ENCODE data around the gene PXDN.

Gene PXDN

DNA sequence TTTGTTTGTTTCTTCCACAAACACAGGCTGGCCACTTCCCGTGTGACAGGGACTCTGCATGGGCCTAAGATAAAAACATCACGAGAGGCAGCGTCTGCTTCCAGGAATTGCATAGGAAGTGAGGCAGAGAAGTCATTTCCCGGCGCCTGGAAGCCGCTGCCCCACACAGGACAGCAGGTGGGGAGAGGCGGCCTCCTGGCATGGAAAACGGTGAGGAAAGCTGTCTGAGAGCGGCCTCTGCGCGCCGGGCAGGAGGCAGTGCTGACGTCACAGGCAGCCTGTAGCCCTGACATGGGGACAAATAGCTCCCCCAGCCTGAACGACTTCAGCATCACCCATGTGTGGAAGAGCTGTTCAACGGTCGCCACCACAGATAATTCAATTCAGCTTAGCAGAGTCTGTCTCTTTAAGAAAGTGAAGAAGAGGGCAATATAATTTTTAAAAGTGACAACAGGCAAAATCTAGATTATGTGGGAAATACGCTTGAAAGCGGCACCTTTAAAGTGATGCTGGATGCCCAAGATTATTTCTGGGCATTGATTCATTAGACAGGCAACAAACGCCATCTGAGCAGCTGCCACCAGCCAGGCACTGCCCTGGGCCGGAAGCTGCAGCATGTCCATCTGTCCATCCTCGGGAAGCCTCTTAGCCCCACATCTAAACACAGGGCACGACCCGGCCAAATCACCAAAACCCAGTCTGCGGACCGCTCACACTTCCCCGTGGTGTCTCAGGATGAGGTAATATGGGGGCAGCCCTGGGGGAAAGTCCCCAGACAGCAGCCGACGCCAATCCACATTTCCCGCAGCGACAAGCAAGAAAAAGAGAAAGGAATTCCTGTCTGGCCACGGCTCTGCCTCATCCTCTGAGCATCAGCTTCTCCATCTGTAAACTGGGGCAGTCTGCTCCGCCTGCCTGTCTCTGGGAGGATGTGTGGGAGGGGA, 138.9 kb downstream of the PXDN start:
- DNase-seq, result no peak

DNA sequence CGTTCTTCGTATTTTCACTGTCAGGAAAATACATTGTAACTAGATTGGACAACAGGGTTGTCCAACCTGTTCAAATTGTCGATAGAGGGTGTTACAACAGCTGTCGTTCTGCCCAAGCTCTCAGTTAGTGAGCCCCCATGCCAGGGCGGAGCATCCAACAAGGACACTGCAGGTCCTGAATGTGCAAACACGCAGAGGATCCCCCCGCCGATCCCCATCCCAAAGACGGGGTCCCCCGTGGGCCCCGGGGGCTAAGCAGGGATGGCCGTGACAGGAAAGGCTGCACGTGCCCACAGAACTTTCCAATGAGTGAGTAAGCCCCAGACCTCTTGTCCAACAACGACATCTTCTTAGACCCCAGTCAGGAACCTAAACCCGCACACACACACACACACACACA, 140.8 kb downstream of the PXDN start:
- DNase-seq, result no peak

DNA sequence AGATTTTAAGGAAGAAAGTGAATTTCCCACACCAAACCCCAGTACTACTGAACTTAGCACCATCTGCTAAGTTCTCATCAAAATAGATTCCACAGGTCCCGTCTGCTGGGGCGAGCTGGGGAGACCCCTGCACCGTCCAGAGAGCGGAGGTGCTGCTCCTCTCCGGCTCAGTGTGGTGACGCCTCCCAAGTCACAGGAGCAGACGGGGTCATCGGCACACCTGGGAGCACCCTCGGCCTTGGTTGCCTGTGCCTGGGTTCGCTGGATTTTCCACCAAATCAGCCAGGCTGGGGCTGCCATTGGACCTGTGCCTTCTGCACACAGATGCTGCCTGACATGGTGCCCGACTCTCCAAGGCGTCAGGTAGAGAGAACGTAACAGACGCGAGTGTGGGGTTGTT, 141.3 kb downstream of the PXDN start:
- DNase-seq, result no peak

DNA sequence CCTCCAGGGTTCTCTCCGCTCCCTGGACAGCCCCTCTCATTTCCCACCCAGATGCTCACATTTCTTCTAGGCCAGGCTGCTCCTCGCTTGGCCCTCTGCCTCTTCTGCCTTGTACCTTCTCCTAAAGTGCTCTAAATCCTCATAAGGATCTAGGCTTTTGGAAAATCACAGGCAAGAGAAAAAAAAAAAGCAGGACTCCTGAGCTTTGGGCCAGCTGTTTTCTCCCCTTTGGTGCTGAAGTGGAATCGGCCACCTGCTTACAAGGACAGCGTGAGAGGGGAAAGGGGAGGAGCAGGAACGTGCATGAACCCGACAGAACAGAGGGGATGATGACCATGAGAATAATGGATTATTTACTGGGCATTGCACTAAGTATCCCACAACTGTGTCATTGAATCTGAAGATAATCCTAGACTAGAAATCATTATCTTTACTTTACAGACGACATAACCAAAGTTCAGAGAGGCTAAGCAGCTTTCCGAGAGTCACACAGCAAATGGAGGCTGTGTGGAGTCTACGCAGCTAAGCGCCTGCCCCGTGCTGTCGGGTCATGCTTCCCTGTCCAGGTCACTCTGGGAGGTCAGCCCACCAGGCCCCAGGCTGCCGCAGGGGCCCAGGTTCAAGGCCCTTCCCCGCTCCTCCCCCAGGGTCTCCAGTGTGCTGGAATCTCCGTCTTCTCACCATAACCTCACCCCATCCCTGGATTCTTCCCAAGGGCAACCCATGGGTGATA, 141.9 kb downstream of the PXDN start:
- DNase-seq, result no peak

DNA sequence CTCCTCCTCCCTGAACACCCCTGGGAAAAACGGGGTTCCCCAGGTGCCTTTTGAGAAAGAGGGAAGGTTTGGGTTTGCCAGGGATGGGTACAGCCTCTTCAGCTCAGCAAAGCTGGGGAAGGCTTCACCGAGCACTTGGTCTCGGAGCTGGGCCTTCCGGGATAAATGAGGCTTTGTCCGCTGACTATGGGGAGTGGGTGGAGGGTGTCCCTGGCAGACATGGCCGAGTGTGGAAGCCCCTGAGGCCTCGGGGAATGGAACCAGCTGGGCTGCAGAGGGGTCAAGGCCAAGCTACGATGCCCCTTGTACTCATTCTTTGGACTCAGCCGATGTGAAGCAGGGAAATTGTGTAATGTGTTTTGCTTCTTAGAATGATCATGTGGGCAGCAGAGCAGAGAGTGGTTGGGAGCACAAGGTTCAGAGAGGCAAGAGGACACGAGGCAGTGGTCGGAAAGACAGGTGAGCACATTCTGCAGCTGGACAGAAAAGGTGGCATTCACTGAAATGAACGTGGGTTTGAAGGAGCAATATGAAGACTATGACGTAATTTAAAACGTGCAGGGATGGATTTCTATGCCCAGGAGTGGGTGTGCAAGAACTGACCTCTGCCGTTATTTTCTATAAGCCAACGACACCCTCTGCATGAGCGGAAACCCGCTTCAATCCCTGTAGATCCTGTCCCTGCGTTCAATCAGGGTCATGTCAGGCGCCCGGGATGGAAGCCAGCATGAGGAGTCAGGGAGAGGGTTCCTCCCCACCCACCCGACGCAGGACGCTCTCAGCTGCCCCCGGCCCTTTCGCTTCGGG, 142.6 kb downstream of the PXDN start:
- no peak for DNase-seq

DNA sequence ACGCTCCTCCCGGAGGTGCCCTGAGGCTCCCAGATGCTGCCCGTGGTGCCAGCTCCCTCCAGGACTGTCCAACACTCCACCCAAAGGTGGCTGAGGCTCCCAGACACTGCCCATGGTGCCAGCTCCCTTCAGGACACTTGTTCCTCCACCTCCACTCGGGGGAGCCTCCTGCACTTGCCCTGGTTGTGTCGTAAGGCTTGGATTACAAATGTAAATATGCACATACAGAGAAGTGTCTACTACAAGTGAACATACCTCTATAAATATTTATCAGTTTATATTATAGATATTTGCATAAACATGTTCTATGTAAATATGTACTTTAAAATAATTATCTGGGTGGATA, 143.3 kb downstream of the PXDN start:
- no peak for DNase-seq

DNA sequence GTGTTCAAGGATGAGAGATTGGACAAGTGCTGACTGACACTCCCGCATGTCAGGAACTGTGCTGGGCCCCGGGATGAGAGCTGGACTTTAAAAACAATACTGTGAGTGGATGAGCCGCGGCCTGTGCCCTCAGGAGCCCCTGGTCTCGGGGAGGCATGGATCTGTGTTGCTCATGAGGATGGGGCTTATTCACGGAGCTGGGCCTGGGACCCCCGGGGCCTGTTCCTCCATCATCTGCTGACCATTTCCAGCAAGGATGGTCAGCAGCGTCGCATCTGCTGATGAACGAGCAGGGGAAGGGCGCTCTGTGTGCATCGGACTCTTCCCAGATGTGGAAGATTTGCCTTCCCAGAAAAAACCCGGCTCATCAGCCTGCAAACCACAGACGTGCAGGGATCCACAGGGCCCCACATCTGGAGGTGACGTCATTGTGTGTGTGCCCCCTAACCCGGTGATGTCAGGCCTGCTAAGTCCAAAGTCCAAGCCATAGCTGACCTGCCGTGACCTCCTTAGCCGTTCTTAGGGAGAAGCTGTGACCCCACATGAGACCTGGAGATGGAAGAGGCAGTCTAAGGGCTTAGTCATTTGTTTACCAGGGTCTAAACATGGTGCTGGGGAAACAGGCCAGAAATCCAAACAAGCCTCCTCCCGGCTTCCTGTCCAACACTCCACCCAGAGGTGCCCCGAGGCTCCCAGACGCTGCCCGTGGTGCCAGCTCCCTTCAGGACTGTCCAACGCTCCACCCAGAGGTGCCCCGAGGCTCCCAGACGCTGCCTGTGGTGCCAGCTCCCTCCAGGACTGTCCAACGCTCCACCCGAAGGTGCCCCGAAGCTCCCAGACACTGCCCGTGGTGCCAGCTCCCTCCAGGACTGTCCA, 143.9 kb downstream of the PXDN start:
- DNase-seq, result no peak

DNA sequence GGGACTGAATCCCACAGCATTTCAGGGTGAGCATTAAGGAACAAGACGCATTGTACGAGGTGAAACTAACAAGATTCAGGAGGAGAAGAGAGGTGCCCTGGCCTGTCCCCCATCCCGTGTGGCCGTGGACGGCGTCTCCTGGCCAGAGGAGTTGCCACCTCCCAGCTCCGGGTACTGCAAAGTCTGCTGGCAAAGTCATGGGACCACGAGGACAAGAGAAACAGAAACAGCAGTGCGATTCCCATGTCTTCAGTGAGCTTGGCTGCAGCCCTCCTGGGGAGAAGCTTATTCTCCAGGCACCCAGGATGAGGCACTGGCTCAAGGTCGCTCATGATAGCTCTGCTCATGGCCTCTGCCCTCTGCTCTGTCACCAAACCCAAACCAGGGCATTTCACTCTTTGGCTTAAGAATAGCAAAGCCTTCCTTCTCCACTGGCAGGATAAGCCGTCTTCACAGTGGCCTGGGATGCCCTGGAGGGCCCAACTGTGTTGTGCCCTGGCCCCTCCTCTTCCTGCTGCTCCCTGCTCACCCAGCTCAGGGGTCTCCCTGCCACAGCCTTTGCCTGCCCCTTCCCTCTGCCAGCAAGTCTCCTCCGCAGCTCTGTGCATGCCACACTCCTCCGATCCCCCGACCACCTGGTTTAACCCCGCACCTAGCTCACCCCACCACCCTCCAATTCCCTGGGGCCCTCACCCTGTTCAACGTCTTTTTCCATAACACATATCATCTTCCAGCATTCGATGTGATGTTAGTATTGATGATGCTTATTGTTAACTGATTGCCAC, 144.8 kb downstream of the PXDN start:
- no peak for DNase-seq

DNA sequence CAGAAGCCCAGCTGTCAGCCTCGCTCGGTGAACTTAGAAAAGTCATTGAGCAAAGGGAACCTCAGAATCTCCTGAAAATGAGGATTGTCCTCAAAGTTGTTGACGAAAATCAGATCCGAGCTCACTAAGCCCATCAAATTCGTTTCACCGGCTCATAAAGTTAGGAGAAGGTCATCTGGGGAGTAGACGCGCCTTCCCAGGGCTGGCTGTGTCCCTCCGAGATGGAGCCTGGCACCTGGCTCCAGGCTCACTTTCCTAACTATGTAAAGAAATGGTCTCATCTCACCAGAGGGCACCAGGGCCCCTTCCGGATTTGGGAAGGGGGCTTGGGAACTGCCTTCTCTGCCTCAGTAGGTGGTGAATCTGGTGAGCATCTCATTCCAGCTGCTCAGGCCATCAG, 145.5 kb downstream of the PXDN start:
- DNase-seq, result no peak

DNA sequence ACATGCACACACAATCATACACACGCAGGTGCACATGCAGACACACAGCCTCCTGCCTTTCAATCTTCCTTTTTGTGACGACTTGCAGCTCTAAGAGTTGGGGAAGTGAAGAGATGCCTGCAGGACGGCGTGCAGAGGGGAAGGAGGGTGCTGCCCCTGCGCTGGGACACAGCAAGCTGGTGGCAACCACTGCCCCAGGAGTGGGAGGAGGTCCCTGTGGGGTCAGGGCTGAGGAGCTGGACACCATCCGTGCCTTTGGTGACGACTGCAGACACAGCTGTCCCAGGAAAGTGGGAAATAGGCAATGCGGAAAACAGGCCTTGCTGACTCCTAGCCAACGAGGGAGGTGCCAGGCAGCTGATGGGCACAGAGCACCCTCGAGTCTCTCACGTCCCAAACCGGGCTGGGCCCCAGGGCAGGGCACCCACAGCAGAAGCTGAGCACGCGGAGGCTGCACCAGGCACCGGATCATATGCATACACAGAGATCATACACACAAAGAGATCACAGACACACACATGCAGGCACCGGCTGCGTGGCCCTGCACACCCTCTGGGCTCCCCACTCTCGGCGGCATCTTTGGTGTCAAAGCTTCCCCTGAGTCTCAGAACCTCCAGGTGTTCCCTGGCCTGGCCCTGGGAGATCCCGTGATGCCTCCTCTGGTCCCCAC, 146.1 kb downstream of the PXDN start:
- DNase-seq, result no peak

DNA sequence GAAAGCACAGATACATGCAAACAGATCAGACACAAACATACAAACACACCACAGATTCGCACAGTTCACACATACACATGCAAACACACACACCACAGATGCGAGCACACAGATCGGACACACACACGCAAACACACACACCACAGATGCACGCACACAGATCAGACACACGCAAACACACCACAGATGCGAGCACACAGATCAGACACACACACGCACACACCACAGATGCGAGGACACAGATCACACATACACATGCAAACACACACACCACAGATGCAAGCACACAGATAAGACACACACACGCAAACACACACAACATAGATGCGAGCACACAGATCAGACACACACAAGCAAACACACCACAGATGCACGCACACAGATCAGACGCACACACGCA, 149.0 kb downstream of the PXDN start:
- DNase-seq, result no peak

DNA sequence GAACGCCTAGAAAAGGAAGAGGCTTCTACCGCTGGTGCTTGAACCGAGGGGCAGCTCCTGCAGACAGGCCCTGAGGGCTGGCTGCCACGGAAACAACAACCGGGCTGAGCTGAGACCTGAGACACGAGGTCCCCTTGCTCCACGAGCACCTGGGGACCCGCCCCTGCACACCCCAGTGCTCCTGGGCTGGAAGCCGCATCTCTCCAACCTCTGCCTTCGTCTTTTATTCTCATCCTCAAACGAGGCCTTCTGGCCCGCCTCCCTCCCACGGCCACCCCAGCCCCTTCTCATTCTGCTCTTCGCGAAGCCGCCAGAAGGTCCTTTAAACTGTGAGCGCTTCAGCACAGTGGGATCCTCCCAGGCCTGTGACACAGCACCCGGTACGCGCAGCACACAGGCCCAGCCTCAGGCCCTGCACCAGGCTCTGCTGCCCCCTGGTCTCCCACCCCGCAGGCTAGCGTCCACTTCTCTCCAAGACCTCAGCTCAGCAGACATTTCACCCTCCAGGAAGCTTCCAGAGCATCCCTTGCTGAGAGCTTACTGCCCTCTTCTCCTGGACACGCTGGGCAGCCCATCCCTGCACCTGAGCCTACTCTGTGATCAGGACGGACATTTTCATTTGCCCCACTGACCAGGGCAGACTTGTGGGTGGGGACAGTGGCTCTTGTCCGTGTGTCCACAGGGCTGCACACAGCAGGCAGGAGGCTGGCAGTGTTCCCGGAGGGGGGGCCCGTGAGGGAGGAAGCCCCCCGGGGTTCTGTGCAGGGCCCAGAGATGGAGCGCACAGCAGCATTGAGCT, 149.7 kb downstream of the PXDN start:
- no peak for DNase-seq

DNA sequence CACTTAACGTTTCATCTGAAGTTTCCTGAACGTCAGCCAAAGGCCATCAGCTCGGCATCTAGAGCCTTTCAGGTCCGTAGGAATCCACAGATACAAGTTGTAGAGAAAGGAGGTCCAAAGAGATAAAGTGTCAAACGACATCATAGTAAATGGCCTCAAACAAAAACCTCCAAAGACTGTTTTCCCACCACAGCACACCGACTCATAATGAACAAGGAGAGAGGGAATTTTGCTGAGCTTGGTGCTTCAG, 150.3 kb downstream of the PXDN start:
- no peak for DNase-seq

DNA sequence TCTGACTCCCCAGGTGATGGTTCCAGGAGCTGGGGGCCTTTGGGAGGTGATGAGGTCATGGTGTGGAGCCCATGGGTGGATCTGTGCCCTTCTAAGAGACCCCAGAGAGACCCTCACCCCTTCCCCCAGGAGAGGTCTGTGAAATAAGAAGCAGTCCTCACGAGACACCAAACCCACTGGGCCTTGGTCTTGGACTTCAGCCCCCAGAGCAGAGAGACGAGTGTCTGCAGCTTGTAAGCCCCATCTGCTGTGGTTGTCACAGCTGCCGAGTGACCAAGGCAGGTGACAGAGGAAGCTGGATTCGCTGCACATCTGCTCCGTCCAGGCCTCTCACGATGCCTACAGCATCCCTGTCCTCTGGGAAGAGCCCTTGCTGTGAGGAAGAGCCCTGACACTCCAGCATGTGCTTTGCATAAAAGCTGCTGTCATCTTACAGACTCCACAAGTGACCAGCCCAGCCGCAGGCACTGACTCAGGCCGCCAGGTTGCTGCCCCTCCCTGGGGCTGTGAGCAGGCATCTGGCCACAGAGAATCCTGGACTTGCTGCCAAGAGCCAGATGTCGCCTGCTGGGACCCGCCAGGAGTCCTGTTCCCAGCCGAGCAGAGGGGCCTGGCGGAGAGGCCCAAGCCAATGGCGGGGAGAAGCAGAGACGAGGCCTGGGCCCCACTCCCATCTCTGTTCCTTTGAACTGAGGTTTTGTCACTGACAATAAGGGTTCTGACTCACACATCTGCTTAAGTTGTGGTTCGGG, 150.8 kb downstream of the PXDN start:
- DNase-seq, result no peak

DNA sequence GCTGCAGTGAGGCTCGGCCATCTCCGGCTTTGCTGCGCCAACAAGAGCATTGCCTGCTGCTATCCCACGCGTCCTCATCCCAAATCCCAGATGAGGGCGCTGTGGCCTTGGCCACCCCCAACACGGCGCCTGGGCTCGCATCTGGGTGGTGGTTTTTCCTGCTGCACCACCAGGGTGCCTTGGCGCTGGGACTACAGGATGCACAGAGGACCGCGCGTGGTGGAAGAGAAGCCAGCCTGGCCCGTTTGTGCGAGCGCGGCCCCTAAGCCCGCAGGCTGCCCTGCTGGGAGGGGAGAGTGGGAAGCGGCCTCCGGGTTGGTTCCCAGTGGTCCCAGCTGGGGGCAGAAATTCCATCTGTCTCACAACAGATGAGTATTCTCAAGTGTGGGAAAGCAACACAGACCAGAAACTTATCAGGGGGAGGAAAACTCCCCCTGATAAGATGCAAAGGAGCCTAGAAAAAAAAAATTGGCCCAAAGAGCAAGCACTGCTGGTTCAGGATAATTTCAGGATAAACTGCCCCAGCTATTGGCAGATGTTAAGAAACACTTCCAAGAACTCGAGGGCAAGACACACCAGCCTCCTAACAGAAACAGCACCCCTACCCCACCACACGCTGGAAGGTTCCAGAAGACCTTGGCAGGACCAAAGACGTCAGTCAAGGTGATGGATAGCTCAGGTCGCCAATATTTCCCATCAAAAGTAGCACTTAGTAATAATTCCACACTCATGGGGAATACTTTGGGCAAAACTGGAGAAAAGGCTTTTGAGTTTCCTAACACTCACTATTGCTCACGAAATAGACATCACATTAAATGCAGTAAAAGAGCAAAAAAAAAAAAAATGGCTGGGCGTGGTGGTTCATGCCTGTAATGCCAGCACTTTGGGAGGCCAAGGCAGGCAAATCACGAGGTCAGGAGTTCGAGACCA, 152.1 kb downstream of the PXDN start:
- no peak for DNase-seq

DNA sequence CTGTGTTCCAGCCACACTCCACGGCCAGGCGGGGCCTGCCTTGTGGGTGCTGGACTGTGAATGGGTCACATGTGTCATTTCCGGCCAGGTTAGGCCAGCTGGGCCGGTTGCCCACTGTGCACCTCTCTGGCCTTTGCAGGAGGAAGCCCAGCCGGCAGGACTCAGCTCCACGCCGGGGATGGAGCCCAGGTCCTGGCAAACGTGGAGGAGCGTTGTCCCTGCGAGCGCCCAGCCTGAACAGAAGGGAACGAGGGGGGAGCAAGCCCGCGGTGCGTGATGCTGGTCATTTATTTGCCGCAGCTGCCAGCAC, 152.9 kb downstream of the PXDN start:
- DNase-seq, result no peak

DNA sequence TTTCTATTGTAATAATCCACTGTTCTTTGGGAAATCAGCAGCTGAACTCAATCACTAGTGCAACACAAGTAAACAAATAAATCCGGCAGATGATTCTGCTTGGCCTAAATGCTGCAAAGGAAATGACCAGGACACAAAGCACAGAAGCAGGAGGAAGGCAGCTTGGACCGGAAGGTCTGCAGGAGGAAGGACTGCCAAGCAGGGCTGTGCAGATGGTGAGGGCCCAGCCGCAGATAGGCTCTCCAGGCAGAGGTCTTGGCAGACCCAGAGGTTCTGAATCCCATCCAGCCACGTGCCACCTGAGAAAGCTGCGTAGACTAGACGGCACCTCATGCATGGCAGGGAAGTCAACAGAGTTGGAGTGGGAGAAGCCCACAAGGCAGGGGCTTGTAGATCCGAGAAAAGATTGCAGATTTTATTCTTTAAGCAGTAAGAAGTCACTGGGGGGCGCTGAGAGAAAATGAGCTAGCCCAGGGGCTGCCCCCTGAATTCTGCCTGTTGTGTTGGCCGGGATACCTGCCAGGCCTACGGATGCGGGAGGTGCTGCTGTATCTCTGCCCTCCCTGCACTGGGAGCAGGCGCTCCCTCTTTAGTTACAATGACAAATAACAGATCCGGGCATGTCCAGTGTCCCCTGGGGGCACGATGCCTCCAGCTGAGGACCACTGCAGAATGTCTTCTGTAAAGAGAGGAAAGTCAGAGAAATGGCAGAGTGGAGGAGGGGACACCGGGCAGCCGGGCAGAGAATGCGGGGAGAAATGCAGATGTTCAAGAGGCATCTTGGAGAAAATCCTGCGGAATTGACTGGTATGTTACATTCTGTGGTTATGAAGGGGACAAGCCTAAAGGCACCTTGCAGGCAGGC, 153.5 kb downstream of the PXDN start:
- no peak for DNase-seq

Measured in NCI-H1436 (cell line).